Left renal cortex interstitium (tissue), 4 donors: ENCODE measurements around the gene PRDM16. TPM values are rescaled to one million over a fixed set of nuclear protein-coding genes. Genes with fewer than 3 reads are reported as not detected.

Source experiments
- DNase-seq, 4 donors: peaks; one replicate each; pipeline ENCODE4 v3.0.0-alpha.2; 2013; ENCODE audit warnings: low read depth in 4 of 4, low spot score in 2 of 4, missing footprints in 1 of 4
- polyA plus RNA-seq, 4 donors: library from polyadenylated mRNA; unstranded; fragments of 120-200 nt; gene quantifications; one replicate each; pipeline ENCODE4 v1.2.1, GENCODE V29; 2013; ENCODE audit not compliant: insufficient read length in 4 of 4

PRDM16 gene
- polyA plus RNA-seq, 4 donors, result 4.9 to 12.5 (median 7.0) TPM

DNA sequence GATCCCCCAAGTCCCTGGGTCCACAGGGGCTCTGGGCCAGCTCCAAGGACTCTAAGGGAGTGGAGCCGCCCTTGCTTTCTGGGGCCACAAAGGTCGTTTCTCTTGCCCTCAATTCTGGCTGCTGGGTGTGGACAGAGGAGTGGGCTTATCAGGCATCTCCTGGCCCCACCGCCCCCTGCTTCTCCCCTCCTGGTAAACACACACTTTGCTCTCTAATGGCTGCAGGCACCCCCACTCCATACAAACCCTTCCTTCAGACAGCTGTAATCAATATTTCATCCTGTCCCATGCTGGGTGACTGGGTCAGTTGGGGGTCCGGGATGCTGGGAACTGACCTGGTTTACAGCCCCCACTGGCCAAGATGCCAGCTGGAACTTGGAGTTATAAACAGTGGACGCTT, 67.5 kb downstream of the PRDM16 start:
- DNase-seq, result no peak

DNA sequence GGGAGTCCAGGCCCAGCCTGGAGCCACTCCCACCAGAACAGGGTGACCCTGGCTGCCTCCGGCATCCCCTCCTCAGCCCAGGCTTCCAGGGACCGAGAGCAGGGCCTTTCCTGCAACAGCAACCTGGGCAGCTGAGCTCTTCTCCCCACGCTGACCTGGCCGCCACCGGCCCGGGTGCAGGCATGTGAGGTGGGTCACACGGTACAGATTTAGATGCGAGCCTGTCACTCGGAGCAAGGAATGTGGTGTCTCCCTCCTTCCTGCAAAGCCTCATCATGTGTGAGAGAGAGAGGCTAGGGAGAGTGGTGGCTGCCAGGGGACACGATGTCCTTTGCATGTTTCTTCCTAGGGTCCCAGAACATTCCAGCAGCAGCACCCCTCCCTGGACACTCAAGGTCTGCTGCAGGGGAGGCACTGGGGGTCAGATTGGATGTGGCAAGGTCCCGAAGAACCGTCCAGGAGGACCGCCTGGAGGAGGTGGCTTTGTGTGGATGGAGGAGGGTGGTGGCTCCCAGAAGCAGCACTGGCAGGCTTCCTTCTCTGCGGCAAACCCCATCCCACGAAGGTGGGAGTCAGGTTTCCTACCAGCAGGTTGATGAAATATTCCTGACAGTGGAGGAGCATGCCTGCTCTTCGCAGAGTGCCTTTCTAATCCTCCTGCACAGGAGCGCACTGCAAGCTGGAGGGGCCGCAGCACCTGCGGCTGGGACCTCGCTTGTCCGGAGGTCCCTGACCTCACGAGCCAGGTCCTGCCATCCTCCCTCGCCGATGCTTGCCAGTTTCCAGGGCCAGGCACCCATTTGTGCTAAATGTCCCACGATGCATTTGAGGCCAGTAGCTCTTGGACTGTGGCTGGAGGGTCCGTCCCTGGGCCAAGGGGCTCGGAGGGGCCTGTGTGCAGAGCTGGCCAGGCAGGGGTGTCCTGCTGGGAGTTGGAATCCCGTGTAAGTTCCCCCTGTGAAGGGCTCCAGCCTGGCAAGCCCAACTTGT, 68.4 kb downstream of the PRDM16 start:
- DNase-seq, result no peak

DNA sequence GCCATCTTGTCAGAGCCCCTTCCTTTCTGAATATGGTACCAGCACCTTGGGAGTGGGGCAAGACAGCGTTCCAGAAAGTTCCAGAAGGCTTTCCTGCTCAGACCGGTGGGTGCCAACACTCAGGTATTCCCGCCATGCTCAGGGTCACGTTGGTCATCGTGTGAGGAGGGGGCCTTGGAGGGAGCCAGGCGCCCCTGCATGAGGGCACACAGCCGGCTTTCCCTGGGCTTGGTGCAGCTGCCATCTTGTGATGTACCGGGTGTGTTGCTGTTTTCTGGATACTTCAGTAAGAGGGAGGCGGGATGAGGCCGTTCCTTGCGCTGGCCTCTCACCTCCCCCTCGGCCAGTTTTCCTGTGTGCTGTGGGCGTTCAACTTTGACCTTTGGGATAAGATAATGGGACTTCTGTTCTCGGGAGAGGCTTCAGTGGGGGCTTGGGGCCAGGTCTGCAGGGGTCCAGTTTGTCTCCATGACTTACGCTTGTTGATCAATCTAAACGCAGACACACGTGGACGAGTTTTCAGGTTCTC, 69.7 kb downstream of the PRDM16 start:
- no peak for DNase-seq

DNA sequence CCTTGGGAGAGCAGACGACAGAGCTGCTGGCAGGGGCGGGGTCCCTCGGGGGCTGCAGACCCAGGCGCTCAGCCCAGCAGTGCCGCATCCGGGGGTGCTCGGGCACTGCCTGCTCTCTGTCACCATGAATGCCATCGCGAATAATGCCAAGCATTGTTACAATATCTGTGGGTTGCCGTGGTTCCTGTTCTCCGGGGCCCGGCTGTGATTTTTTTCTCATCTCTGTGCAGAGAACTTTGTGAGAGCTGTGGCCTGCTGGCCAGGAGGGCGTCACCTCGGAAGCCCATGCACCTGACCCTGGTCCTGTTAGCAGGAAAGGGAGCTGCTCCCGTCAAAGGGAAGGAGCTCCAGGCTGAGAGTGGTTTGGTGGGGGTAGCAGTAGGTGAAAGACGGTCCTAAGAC, 70.4 kb downstream of the PRDM16 start:
- DNase-seq, result no peak

DNA sequence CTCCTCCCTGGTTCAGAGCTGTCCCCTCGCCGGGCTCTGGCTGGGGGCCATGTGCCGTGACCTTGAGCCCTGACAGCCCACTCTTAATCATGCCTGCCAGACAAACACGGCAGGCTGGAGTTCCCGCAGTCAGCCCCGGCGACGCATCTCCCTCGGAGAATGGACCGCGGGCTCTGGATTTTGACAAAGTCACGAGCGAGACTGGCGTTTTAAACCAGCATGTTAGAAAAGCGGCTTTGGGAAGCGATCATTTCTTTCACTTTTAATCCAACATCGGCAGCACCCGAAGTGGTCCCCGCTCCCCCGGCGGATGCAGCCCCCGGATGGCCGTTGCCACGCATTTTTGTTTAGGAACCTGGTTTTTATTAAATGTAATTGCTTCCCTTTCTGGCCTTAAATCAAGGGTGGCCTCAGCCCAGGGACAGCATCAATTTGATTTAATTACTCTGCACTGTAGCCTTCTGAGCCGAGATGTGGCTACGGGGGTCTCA, 70.9 kb downstream of the PRDM16 start:
- no peak for DNase-seq

DNA sequence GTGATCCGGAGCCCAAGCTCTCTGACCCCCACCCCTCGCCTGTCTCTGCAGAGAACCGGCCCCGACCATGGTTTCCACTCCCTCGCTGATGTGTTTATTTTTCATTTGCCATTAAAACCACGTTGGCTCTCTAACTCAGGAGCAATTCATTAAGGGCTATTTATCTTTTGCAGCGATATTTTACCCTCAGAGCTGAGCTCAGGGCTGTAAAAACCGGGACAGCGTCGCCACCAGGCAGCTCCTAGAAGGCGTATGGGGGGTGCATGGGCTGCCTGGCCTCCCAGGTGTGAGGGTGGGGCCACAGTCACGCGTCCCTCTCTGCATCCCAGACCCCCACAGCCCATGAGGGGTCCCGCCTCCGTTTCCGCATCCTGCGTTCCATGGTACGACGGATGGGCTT, 71.4 kb downstream of the PRDM16 start:
- no peak for DNase-seq

DNA sequence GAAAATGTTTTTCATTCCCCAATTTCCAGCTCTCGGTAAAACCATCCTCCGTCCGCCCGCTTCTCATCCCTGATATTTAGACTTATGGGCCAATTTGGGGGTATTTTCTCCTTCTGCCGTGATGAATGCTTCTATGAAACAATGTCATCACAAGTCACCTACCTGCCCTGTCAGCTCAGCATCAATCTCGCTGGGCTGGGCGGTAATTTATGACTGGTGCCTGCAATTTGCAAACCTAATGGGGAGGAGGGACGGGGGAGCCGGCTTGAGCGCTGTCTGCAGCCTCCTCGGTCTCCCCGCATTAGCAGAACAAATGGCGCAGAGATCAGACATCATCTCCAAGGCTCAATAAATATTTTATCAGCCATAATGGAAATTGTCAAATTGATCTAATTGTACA, 72.1 kb downstream of the PRDM16 start:
- DNase-seq, result no peak

DNA sequence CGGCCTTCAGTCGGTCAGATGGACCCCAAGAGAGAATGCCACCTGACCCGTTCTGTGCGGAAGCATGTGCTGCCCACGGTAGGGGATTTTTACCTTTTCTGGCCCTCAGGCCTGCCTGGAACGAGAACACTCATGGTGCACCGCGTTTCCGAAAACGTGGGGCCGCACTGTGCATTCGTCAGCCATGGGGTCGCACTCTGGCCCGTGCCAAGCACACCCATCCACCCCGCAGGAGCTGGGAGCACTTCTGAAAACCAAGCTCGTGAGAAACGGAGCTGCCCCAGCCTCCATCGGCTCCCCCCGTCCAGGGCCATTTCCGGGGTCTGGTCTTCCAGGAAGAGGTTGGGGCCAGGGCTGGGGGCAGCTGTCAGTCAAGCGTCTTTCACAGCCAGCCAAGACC, 72.8 kb downstream of the PRDM16 start:
- DNase-seq, result no peak

DNA sequence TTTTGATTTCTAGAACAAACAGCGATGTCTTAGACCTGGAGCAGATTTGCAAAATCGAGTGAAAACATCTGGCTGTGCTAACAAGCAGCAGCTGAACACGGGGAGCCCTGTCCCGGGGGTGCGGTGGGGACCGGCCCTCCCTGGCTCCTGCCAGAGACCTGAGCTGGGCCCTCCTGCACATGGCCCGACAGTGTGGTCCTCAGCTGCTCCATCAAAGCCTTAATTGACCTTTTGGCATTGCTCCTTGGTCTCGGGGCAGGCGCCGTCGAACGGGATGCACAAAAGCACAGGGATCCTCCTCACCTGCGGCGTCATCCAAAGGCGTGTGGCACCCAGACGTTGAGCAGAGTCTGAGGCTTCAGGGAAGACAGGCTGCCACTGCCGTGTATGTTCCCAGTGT, 73.2 kb downstream of the PRDM16 start:
- DNase-seq, result no peak

DNA sequence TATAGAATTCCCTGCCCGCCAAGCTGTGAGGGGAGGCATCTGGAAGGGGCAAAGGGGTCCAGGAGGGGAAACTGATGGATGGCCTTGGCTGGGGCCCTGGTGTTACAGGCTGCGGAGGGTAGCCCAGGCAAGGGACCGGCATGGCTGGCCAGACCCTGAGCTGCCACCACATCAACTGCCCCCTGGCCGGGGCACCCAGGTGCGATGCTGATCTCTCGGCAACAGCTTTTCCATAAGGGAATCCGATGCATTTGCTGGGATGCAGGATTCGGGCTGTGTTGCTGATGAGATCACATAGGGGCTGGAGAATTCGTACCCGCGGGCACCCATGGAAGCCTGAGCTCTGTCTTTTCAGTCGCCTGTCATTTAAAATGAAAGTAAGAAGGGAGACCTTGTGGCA, 73.7 kb downstream of the PRDM16 start:
- no peak for DNase-seq

DNA sequence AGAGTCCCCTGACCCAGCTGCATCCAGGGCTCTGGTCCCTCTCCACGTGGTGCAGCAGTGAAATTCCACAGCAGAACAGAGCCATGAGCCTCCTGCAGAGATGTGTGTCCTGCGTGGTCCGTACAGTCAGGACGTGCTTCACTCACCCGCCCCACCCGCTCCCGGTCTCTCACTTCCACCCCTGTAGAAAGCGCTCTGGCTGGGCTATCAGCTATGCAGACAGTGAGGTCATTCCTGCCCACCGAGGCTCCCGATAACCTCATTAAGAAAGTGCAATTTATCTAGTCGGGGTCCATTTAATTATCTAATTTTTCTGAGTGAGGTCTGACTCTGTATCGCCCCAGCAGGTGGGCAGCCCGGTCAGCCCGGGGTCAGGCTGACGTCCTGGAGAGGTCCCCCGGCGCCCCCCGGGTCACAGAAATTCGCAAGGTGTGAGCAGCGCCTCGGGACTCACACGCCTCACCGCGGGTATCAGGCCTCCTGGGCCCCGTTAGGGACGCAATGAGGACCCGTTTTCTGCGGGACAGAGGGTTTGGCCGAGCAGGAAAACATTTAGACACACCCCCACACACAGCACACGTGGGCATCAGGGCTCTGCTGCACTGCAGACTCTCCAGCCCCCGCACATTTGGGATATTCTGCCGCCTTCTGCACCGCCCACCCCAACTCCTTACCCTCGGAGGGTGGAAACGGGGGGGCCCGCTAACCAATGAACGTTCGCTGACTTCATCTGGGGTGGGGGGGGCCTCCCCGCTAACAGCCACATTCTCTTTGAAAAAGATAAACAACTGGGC, 76.7 kb downstream of the PRDM16 start:
- no peak for DNase-seq

DNA sequence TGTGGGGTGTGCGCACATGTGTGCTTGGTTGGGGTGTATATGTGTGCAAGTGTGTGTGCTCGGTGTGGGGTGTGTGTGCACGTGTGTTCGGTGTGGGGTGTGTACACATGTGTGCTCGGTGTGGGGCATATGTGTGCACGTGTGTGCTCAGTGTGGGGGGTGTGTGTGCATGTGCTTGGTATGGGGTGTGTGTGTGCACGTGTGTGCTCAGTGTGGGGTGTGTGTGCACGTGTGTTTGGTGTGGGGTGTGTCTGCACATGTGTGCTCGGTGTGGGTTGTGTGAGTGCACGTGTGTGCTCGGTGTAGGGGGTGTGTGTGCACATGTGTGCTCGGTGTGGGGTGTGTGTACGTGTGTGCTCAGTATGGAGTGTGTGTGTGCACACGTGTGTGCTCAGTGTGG, 77.5 kb downstream of the PRDM16 start:
- no peak for DNase-seq

DNA sequence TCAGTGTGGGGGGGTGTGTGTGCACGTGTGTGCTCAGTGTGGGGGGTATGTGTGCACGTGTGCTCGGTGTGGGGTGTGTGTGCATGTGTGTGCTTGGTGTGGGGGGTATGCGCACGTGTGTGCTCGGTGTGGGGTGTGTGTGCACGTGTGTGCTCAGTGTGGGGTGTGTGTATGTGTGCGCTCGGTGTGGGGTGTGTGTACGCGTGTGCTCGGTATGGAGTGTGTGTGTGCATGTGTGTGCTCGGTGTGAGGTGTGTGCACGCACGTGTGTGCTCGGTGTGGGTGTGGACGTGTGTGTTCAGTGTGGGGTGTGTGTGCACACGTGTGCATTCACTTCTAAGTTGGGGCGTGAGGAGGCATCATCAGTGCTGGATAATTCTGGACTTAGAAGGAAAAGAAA, 77.9 kb downstream of the PRDM16 start:
- DNase-seq, result no peak

DNA sequence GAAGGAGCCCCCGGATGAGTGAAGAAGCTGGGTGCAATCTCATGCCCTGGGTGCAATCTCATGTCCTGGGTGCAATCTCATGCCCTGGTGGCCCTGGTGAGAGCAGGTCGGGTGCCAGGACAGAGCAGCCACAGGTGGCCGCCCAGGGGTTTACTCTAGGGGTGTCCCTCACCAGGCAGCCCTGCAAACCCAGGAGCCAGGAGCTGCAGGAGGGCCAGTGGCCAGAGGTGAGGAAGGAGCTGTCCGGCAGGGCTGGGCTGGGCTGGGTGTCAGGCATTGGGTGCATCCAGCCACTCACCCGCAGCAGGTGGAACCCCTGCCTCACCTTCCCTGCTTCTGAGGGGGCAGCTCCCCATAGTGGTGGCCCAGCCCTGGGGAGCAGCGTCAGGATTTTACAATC, 79.2 kb downstream of the PRDM16 start:
- no peak for DNase-seq

DNA sequence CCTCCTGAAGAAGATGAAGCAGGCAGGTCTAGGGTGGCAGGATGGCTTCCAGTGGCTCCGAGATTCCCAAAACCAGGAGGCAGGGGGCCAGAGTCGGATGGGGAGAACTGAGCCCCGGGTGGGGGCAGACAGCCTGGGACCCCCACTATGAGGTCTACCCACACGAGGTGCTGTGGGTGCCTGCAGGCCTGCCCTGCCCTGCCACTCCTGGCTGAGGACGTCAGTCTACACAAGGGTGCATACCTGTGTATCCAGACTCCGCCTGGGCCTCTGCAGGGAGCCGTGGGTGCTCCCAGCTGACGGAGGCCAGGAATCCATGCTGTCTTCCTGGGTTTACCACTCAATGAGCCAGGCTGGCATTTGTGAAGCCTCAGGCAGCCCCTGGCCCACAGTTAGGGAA, 80.3 kb downstream of the PRDM16 start:
- no peak for DNase-seq

DNA sequence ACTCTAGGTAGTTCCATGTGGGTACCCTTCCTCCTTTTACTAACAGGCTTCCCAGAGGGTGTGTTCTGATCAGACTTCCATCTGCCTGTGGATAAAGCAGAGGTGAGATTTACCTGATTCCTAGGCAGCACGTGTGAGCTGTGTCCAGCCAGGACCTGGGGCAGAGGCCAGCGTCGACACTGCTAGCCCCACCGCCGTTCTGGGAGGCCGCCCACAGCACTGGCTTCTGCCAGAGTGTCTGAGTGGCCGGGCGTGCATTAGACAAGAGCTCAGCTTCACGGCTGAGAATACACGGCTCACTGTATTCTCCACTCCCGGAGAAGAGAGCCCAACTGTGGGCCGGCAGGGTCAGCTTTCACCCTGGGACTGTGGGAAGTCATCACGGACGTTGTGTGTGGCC, 82.5 kb downstream of the PRDM16 start:
- no peak for DNase-seq

DNA sequence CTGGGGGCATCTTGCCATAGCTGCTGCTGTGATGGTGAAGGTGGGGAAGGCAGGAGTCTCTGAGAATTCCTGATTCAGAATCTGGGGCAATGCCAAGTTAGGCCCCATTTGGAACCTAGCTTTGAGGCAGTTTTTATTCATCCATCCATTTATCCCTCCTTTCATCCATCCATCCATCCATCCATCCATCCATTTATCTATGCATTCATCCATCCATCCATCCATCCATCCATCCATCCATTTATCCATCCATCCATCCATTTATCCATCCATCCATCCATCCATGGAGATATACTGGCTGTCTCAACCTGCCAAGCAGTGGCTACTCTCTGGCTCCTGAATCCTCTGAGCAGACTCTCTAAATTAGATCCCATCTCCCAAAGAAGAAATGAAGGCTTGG, 83.1 kb downstream of the PRDM16 start:
- no peak for DNase-seq

DNA sequence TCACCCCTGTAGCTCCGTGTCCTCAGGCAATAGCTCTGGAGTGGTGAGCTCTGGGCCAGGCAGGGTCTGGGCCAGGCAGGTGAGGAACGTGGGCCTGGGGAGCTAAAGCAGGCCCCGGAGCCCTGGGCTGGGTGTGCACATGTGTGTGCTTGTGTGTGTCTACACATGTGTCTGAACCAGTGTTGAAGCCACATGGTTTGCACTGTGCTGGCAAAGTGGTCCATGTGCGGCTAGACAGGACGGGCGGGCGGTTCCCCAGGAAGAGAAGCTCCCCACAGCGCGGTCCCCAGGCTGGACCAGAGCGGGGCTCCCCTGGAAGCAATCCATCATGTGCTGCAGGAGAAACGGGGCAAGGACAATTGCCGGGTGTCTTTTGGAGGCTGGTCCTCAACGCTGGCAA, 84.2 kb downstream of the PRDM16 start:
- no peak for DNase-seq

DNA sequence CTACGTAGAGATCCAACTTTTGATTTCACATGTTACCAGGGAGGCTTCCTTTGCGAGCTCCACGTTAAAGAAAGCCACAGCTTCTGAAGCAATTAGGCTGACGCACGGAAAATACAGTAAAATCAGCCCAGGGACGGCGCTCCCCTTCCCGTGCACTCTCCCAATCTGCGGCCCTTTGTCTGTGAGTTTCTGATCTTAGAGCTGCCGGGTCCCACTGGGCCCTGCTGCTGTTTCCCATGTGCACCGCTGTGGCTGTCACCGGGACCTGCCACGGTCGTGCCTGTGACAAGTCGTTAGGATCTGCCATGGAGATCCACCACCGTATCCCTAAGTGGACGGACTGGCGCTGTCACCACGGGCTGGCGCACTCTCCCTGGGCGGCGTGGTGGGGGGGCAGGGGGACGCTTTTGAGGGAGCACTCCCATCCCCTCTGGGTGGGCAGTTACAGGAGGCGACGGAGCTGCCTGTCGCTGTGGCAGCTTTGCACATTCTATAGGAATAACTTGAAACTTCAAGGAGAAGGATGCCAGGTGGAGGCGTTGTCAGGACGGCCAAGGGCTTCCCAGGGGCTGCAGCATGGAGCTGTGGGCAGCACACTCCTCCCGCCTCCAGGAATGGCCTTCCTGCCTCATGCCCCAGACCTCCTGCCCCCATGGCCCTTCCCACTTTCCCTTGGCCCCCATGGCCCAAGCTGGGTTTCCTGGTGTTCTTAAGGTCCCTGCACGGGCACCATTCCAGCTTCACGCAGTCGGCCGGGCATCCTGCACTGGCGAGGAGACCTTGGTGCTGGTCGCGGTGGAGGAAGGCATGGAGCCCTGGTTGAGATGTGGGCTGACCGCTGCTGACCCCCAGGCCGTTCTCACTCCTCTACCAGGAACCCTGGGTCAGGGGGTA, 85.1 kb downstream of the PRDM16 start:
- no peak for DNase-seq
